Activated T-cell treated with anti-CD3 and anti-CD28 coated beads, Interleukin-2, amount 50 U/mL, for 72 hours (primary cell): ENCODE results near the gene JMJD7. TPM values are rescaled to one million over a fixed set of nuclear protein-coding genes. Genes with fewer than 3 reads are reported as not detected.

Source experiments
- ATAC-seq, 2 donors: fragments of 150-1000 bp; cut with Tn5 transposase; replicated peaks in 1 of 2; 2 replicates each; pipeline ENCODE4 v1.10.0; 2021; ENCODE audit warnings: moderate library complexity in 2 of 2, mild to moderate bottlenecking in 1 of 2
- DNase-seq, 2 donors: peaks; one replicate each; pipeline ENCODE4 v3.0.0; 2021 to 2022; ENCODE audit warnings: mixed read lengths in 1 of 2
- H3K27ac Mint-ChIP-seq: one replicate; pipeline ENCODE4 v1.8.0; 2022; ENCODE audit warnings: mild to moderate bottlenecking, moderate library complexity, mixed read lengths
- H3K27me3 Mint-ChIP-seq: one replicate; pipeline ENCODE4 v1.8.0; 2022; ENCODE audit warnings: low read depth, mixed read lengths
- H3K36me3 Mint-ChIP-seq, 2 donors: one replicate each; pipeline ENCODE4 v1.8.0; 2022; ENCODE audit warnings: mixed read lengths in 2 of 2, mild to moderate bottlenecking in 1 of 2; ENCODE audit not compliant: insufficient read depth in 2 of 2
- H3K4me1 Mint-ChIP-seq: one replicate; pipeline ENCODE4 v1.8.0; 2022; ENCODE audit warnings: low read depth, mixed read lengths
- H3K4me3 Mint-ChIP-seq, 2 donors: one replicate each; pipeline ENCODE4 v1.8.0; 2022; ENCODE audit warnings: mild to moderate bottlenecking in 2 of 2, mixed read lengths in 2 of 2, moderate library complexity in 2 of 2
- H3K9me3 Mint-ChIP-seq, 2 donors: one replicate each; pipeline ENCODE4 v1.8.0; 2022; ENCODE audit warnings: mixed read lengths in 2 of 2
- total RNA-seq, 2 donors: library from RNA; stranded (reverse); gene quantifications; one replicate each; pipeline ENCODE4 v1.2.3, GENCODE V29; 2022

The JMJD7 gene
- total RNA-seq, 2 donors from 2014 or later: 15.2 to 16.0 TPM

DNA sequence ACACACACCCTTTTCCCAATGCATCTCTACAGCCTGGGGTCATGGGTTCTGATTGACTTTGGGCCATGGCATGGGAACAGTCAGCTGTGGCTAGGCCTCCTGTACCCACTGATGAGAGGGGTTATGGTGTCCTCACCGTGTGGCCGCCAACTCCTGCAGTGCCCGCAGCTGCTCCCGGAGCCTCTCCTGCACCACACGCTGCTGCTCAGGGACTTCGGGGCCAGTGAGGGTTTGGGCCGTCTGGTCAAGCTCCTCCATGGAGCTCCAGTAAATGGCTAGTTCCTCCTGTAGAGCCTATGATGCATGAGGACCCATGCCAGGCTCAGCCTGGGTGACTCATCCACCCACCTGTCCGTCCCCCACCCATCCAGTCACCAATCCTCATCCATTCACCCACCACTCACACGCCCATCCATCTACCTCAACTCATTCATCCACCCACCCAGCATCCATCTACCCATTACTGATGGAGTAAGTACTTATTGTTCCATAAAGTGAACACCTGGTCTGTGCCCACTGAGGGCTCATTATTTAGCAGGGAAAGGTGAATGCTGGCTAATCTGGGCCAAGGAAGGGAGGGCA lies 44.4 kb downstream of the JMJD7 start:
- H3K27me3 Mint-ChIP-seq: no peaks in the 10 kb centered on the region
- H3K9me3 Mint-ChIP-seq: no peaks in the 10 kb centered on the region
- DNase-seq: no peak
- H3K36me3 Mint-ChIP-seq: no peaks in the 10 kb centered on the region
- no peak overlapping the region for H3K4me3 Mint-ChIP-seq
- no peak for ATAC-seq
- peaks cover 11% of the 10 kb centered on the region for H3K4me1 Mint-ChIP-seq
- no peak overlapping the region for H3K27ac Mint-ChIP-seq

DNA sequence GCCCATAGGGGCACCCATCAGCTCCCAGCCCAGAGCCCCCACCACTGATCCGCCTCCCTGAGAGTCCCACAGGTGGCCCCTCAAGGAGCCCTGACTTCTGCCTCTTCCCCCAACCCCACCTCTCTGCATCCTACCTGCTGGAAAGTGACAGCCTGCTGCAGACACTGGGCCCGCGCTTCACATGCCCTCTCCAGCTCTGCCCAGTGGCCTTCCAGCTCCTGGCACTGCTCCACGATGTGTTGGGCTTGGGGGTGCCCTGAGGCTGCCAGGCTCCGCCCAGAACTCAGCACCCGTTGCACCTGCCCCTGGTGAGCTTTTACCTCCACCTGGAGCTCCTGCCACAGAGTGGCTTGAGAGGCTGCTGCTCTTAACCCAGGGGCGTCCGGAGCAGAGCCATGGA lies 45.8 kb downstream of the JMJD7 start:
- DNase-seq (no peak), ATAC-seq (no peak)
- Mint-ChIP-seq H3K27ac (no peak overlapping the region), H3K36me3 (no peaks in the 10 kb centered on the region), H3K4me3 (no peak overlapping the region), H3K4me1 (peaks cover 11% of the 10 kb centered on the region), H3K9me3 (no peaks in the 10 kb centered on the region), H3K27me3 (no peaks in the 10 kb centered on the region)

DNA sequence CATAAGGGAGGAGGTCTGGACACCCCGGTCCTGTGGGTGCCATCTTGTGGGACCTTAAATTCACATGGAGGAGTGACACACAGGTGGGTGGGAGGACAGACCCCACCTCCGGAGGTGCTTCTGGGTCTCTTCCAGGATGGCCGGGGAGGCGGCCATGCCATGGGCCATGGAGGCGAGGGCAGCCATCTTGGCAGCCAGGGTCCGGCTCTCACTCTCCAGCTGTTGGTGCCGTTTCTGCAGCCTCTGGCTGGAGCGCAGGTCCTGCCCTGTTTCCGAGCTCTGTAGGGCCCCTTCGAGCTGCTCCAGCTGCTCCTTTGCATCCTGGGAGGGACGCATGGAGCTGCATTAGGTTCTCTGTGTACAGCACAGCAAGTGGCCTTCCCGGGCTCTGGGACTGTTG lies 46.8 kb downstream of the JMJD7 start:
- DNase-seq: no peak
- H3K27ac Mint-ChIP-seq: no peak overlapping the region
- ATAC-seq: no peak
- H3K4me3 Mint-ChIP-seq: no peak overlapping the region
- H3K27me3 Mint-ChIP-seq: no peaks in the 10 kb centered on the region
- no peaks in the 10 kb centered on the region for H3K9me3 Mint-ChIP-seq
- H3K36me3 Mint-ChIP-seq: no peaks in the 10 kb centered on the region
- H3K4me1 Mint-ChIP-seq: peaks cover 11% of the 10 kb centered on the region

DNA sequence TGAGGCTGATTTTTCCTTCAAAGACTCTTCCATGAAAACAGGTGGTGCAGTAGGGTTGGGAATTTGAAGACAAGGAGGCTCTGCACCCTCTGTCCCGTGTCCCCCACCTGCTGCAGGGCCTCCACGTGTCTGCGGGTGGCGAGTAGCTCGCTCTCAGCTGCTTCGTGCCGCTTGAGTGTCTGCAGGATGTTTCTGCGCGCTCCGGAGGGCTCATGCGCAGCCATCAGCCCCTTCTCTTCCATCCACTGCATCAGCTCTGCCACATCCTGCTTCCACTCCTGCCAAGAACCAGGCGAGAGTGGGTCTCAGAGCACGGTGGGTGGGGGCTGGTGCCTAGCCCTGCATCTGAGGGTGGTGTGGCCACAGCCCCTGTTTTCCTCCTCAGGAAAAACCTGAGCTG lies 48.1 kb downstream of the JMJD7 start:
- DNase-seq (no peak), ATAC-seq (no peak)
- H3K27me3 Mint-ChIP-seq: peaks cover 7% of the 10 kb centered on the region
- H3K27ac Mint-ChIP-seq: no peak overlapping the region
- H3K4me1 Mint-ChIP-seq: peaks cover 4% of the 10 kb centered on the region
- H3K36me3 Mint-ChIP-seq: no peaks in the 10 kb centered on the region
- H3K9me3 Mint-ChIP-seq: no peaks in the 10 kb centered on the region
- no peak overlapping the region for H3K4me3 Mint-ChIP-seq

DNA sequence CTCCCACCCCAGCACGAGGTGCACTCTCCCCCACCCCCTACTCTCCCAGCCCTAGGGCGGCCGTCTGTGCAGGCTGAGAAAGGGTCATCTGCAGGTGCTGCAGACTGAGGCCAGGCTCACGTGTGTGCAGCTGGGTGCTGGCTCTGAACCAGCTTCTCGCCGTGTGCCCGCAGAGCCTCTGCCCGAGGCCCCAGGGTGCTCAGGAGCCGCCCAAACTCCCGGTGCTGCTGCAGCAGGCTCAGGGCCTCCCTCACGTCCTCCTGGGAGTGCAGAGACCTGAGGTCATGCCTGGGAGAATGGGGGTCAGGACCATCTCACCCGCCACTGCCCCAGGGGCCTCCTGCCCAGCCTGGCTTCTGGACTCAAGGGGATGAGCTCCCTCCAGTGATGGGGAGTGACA lies 48.8 kb downstream of the JMJD7 start:
- Mint-ChIP-seq H3K27ac (no peak overlapping the region), H3K4me3 (no peak overlapping the region), H3K4me1 (no peaks in the 10 kb centered on the region), H3K36me3 (no peaks in the 10 kb centered on the region), H3K9me3 (no peaks in the 10 kb centered on the region), H3K27me3 (peaks cover 13% of the 10 kb centered on the region)
- no peak for DNase-seq
- ATAC-seq: no peak

DNA sequence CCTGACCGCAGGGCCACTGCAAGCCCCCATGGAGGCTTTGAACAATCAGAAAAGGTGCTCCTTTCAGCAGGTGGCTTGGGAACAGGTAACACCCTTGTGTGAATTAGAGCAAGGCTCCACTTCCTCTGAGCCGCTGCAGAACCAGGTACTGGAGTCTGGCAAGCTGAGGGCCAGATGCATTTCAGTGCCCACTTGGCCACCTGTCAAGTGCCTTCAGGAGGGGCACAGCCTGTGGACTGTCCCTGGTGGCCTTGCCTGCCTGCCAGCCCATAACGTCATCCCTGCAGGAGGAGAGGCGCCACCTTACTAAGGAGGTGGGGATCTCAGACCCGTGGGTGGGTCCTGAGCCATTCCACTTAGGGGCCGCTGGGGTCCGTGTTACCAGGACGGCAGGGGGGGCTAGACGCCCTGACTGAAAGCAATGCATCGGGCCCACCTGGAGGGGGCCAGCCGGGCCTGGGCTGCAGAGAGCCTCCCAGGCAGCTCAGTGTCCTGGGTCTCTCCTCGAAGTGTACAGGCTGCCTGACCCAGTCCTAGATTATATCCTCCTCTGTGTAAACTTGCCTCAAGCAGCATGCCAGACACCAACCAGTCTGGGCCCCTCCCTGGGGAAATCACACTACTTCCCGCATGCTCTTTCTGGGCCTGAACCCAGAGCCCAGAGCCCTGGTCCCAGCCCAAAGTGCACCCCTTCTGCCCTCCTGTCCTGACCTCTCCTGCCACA lies 49.9 kb downstream of the JMJD7 start:
- peaks cover 13% of the 10 kb centered on the region for H3K27me3 Mint-ChIP-seq
- H3K27ac Mint-ChIP-seq: no peak overlapping the region
- DNase-seq (no peak), ATAC-seq (no peak)
- no peaks in the 10 kb centered on the region for H3K4me1 Mint-ChIP-seq
- no peaks in the 10 kb centered on the region for H3K9me3 Mint-ChIP-seq
- no peak overlapping the region for H3K4me3 Mint-ChIP-seq
- no peaks in the 10 kb centered on the region for H3K36me3 Mint-ChIP-seq

DNA sequence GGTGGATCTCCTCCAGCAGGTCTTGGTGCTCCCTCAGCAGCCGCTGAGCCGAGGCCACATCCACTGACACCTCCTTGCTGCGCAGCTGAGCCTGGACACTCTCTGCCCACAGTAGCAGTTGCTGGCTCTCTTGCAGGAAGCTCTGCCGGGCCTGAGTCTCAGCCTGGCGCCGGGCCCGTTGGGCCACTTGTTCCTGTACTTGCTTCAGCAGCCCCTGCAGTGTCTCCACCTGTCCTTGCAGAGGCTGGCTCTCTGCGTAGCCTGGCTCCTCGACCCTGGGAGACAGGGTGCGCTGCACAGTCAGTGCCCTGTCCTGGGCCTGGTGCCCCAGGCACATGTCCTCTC lies 50.4 kb downstream of the JMJD7 start:
- Mint-ChIP-seq H3K36me3 (no peaks in the 10 kb centered on the region), H3K4me1 (no peaks in the 10 kb centered on the region), H3K27me3 (peaks cover 13% of the 10 kb centered on the region), H3K9me3 (no peaks in the 10 kb centered on the region), H3K4me3 (no peak overlapping the region), H3K27ac (no peak overlapping the region)
- ATAC-seq (no peak), DNase-seq (no peak)

DNA sequence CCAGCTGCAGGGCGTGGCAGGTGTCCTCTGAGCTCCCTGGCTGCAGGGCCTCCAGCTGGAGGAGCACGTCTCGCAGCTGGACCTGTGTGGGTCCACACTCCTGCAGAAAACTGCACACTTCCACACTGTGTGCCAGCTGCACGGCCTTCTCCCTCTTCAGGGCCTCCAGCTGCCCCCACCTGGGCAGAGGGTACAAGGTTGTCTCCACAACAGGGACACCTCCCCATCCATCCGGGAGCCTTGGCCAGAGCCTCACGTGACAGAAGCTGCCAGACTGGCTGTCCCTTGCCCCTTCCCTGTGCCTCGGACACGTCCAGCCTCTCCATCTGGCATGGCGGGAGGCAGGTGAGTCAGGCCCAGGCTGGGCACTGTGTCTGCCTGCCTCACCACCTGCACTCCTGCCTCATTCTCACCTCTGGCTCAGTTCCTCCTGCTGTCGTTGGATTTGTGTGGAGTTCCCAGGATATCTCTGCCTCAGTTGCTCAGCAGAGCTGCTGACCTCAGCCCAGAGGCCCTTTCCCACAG lies 51.5 kb downstream of the JMJD7 start:
- H3K27me3 Mint-ChIP-seq: peaks cover 13% of the 10 kb centered on the region
- DNase-seq (no peak), ATAC-seq (no peak)
- no peaks in the 10 kb centered on the region for H3K4me1 Mint-ChIP-seq
- H3K27ac Mint-ChIP-seq: no peak overlapping the region
- H3K9me3 Mint-ChIP-seq: no peaks in the 10 kb centered on the region
- H3K4me3 Mint-ChIP-seq: no peak overlapping the region
- H3K36me3 Mint-ChIP-seq: no peaks in the 10 kb centered on the region

DNA sequence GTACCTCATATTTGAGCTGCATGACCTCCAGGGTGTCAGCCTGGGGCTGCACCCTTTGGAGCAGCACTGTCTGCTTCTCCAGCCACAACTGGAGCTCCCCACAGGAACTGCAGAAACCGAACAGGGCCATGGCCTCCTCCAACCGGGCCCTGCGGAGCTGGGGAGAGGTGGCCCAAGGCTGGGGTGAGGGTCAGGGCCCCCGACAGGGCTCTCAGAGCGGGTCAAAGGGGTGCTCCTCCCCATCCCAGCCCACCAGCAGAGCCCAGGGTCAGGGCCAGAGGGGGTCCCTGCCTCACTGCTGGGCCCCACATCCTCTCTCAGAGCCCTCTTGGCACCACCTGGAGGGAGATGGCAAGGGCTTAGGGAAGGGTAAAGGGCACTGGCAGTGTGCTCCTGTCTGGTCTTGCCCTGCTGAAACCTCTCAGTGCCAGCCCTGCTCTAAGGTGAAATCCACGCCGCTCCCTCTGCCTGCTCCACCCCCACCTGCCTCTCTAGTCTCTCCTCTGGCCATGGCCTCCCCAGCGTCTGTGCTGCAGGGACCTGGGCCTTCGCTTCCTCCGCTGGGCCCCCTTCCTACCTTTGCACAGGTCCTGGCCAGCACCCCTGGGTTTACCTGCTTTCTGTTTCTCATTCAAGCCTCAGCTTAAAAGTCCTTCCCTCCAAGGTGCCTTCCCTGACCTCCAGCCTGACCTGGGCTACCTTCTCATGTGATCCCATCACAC lies 52.4 kb downstream of the JMJD7 start:
- DNase-seq (no peak), ATAC-seq (no peak)
- Mint-ChIP-seq H3K4me3 (no peak overlapping the region), H3K27ac (no peak overlapping the region), H3K9me3 (no peaks in the 10 kb centered on the region), H3K27me3 (peaks cover 13% of the 10 kb centered on the region), H3K36me3 (no peaks in the 10 kb centered on the region), H3K4me1 (peaks cover 1% of the 10 kb centered on the region)

DNA sequence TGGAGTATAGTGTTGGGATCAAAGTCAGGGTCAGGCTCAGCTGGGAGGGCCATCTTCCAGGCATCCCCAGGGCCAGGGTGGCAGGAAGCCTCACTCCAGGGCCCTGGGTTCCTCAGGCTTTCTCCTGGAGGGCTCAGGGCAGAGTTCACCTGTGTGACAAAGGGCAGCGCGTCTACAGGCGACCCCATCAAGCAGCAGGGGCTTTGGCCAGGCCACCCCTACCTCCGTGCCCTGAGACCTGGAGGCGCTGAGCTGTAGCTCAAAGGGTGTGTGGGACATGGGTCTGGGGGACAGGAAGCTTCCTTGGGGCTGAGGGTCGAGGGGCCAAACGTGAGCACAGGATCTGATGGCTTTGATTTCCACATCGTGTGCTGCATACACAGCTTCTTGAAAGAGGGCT lies 53.2 kb downstream of the JMJD7 start:
- H3K9me3 Mint-ChIP-seq: no peaks in the 10 kb centered on the region
- ATAC-seq (no peak), DNase-seq (no peak)

DNA sequence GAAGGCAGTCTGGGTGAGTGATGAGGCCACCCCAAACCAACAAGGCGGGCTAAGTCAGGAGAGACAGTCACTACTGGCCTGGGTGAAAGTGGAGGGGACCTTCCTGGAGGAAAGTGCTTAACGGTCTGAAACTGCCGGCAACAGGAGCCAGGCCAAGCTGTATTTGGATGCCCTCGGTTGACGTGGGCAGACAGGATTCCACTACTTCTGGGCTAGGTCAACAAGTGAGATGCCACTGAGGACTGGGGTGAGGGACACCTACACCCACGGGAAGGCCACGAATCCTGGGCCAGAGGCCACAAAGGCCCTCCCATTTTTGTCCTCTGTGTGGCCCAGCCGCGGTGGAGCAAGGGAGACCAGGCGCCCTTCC lies 53.6 kb downstream of the JMJD7 start:
- no peaks in the 10 kb centered on the region for H3K9me3 Mint-ChIP-seq
- peaks cover 13% of the 10 kb centered on the region for H3K27me3 Mint-ChIP-seq
- DNase-seq (no peak), ATAC-seq (no peak)
- H3K4me3 Mint-ChIP-seq: peak overlapping the region in 1 of 2 donors; percentile 49
- no peak overlapping the region for H3K27ac Mint-ChIP-seq
- H3K36me3 Mint-ChIP-seq: no peaks in the 10 kb centered on the region
- H3K4me1 Mint-ChIP-seq: peaks cover 4% of the 10 kb centered on the region

More for the DNA sequence above, 53.2 kb downstream of the JMJD7 start:
- Mint-ChIP-seq H3K27ac (no peak overlapping the region), H3K4me1 (peaks cover 4% of the 10 kb centered on the region), H3K4me3 (peak overlapping the region in 1 of 2 donors; percentile 49), H3K36me3 (no peaks in the 10 kb centered on the region), H3K27me3 (peaks cover 13% of the 10 kb centered on the region)

DNA sequence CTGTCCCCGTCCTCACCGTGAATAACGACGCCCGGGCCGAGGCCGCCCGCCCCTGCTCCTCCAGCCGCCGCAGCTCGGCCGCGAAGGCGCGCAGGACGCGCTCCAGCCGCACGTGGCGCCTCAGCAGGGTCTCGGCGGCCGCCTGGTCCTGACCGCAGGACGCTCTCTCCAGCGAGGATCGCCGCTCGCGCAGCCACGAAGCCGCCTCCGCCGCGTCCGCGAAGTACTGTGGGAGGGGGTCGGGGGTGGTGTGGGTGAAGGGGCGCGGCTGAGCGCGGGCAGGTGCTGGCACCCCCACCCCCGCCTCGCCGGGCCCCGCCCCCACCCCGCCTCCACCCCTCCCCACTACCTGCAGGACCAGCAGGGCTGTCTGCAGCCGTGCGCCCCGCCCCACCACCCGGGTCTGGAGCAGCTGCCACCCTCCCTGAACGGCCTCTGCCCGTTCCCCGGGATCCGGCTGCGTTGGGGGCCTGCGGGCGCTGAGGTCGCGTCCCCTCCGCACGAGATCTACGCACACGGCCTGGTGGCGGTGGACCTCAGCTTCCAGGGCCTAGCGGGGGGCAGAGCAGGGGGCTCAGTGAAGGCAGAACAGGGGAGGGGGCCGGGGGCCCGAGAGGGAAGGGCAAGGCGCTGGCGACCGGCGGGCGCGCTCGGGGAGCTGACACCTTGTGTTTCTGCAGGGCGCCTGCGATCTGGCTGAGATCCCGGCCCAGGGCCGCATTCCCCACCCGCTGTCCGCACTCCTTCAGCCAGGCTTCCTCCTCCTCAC lies 54.2 kb downstream of the JMJD7 start:
- DNase-seq: no peak
- Mint-ChIP-seq H3K4me1 (peaks cover 4% of the 10 kb centered on the region), H3K27me3 (peaks cover 13% of the 10 kb centered on the region), H3K4me3 (no peak overlapping the region), H3K27ac (no peak overlapping the region), H3K9me3 (no peaks in the 10 kb centered on the region), H3K36me3 (no peaks in the 10 kb centered on the region)
- peak; percentile 30 to 32 for ATAC-seq
